Middle frontal gyrus (tissue), 1 donor: ENCODE results near the gene SEMA3A.

Experiments
- DNase-seq: peaks from one replicate; pipeline ENCODE4 v3.0.0-alpha.2; 2015; ENCODE audit warnings: low spot score; ENCODE audit errors: extremely low spot score

Gene SEMA3A

GRCh38 chr7:84196084-84196503 lies 1.5 kb upstream of the SEMA3A start:
- DNase-seq, result no peak

- DNase-seq, result no peak
Observed at GRCh38 chr7:84195295-84196060, 889 bp upstream of the SEMA3A start.

- no peak for DNase-seq
Observed at GRCh38 chr7:84193747-84194146, 842 bp downstream of the SEMA3A start.

GRCh38 chr7:84191842-84192241 lies 2.7 kb downstream of the SEMA3A start:
- no peak for DNase-seq

- DNase-seq, result no peak
Observed at GRCh38 chr7:84191261-84191660, 3.3 kb downstream of the SEMA3A start.

GRCh38 chr7:84190016-84190705 lies 4.4 kb downstream of the SEMA3A start:
- no peak for DNase-seq

GRCh38 chr7:84188786-84189405 lies 5.7 kb downstream of the SEMA3A start:
- no peak for DNase-seq

- no peak for DNase-seq
Observed at GRCh38 chr7:84187813-84188510, 6.6 kb downstream of the SEMA3A start.

GRCh38 chr7:84187087-84187805 lies 7.3 kb downstream of the SEMA3A start:
- DNase-seq, result no peak

GRCh38 chr7:84183741-84184140 lies 10.8 kb downstream of the SEMA3A start:
- no peak for DNase-seq

- no peak for DNase-seq
Observed at GRCh38 chr7:84182301-84182700, 12.3 kb downstream of the SEMA3A start.

GRCh38 chr7:84181628-84182027 lies 13.0 kb downstream of the SEMA3A start:
- DNase-seq, result no peak

GRCh38 chr7:84177758-84178412 lies 16.7 kb downstream of the SEMA3A start:
- DNase-seq, result no peak

GRCh38 chr7:84176716-84177115 lies 17.9 kb downstream of the SEMA3A start:
- DNase-seq, result no peak

- DNase-seq, result no peak
Observed at GRCh38 chr7:84175461-84175860, 19.1 kb downstream of the SEMA3A start.

GRCh38 chr7:84170646-84171045 lies 23.9 kb downstream of the SEMA3A start:
- DNase-seq, result no peak

- no peak for DNase-seq
Observed at GRCh38 chr7:84162584-84162983, 32.0 kb downstream of the SEMA3A start.

- DNase-seq, result no peak
Observed at GRCh38 chr7:84162125-84162524, 32.5 kb downstream of the SEMA3A start.

GRCh38 chr7:84161398-84161797 lies 33.2 kb downstream of the SEMA3A start:
- no peak for DNase-seq

- DNase-seq, result no peak
Observed at GRCh38 chr7:84159435-84159834, 35.2 kb downstream of the SEMA3A start.

GRCh38 chr7:84157171-84157570 lies 37.4 kb downstream of the SEMA3A start:
- no peak for DNase-seq
